Trophoblast cell (in vitro differentiated cells and primary cell): ENCODE measurements around the gene NRP2.

Experiments
- DNase-seq, 2 donors: peaks; one replicate each; pipeline ENCODE4 v3.0.0-alpha.2; 2016
- H2AFZ ChIP-seq: 2 replicates; pipeline ENCODE4 v1.6.1; 2013; ENCODE audit warnings: low read length, moderate library complexity, mild to moderate bottlenecking; ENCODE audit not compliant: insufficient read depth, poor library complexity
- H2AK5ac ChIP-seq: 2 replicates; pipeline ENCODE4 v1.6.1; 2013; ENCODE audit warnings: mild to moderate bottlenecking, low read length
- H2BK120ac ChIP-seq: 2 replicates; pipeline ENCODE4 v1.6.1; 2013; ENCODE audit warnings: low read length, mild to moderate bottlenecking, moderate library complexity; ENCODE audit not compliant: insufficient read depth, poor library complexity
- H2BK12ac ChIP-seq: 2 replicates; pipeline ENCODE4 v1.6.1; 2013; ENCODE audit warnings: mild to moderate bottlenecking, low read length, moderate library complexity
- H2BK5ac ChIP-seq: 2 replicates; pipeline ENCODE4 v1.6.1; 2013; ENCODE audit warnings: low read length, low read depth, moderate library complexity, mild to moderate bottlenecking; ENCODE audit not compliant: poor library complexity
- H3K14ac ChIP-seq: 2 replicates; pipeline ENCODE4 v1.6.1; 2013; ENCODE audit warnings: mild to moderate bottlenecking, low read length
- H3K18ac ChIP-seq: 2 replicates; pipeline ENCODE4 v1.6.1; 2013; ENCODE audit warnings: mild to moderate bottlenecking, low read length
- H3K23ac ChIP-seq: 2 replicates; pipeline ENCODE4 v1.6.1; 2013; ENCODE audit warnings: low read length
- H3K27ac ChIP-seq: 2 replicates; pipeline ENCODE4 v1.5.1; 2013; ENCODE audit warnings: low read depth, mild to moderate bottlenecking, inconsistent platforms, low read length, moderate library complexity
- H3K27me3 ChIP-seq: 2 replicates; pipeline ENCODE4 v1.6.1; 2013; ENCODE audit warnings: inconsistent platforms, mild to moderate bottlenecking, low read length, moderate library complexity; ENCODE audit not compliant: insufficient read depth
- H3K36me3 ChIP-seq, 2 experiments: 1 replicate in 1 of 2; 2 replicates in 1 of 2; pipeline ENCODE4 v1.6.1; 2013; ENCODE audit warnings: low read length in 2 of 2, mild to moderate bottlenecking in 2 of 2, moderate library complexity in 1 of 2; ENCODE audit not compliant: insufficient read depth in 2 of 2, control insufficient read depth in 1 of 2
- H3K4ac ChIP-seq: 2 replicates; pipeline ENCODE4 v1.6.1; 2013; ENCODE audit warnings: low read depth, mild to moderate bottlenecking, low read length, moderate library complexity
- H3K4me1 ChIP-seq, 2 experiments: 1 replicate in 1 of 2; 2 replicates in 1 of 2; pipeline ENCODE4 v1.6.1; 2013; ENCODE audit warnings: low read length in 2 of 2, mild to moderate bottlenecking in 2 of 2, moderate library complexity in 1 of 2; ENCODE audit not compliant: insufficient read depth in 2 of 2, control insufficient read depth in 1 of 2
- H3K4me2 ChIP-seq: 2 replicates; pipeline ENCODE4 v1.6.1; 2013; ENCODE audit warnings: inconsistent platforms, mild to moderate bottlenecking, low read length, moderate library complexity
- H3K4me3 ChIP-seq: 2 replicates; pipeline ENCODE4 v1.5.1; 2013; ENCODE audit warnings: mild to moderate bottlenecking, low read depth, low read length, inconsistent platforms
- H3K79me1 ChIP-seq: one replicate; pipeline ENCODE4 v1.6.1; 2013; ENCODE audit warnings: low read length
- H3K79me2 ChIP-seq: 2 replicates; pipeline ENCODE4 v1.6.1; 2013; ENCODE audit warnings: low read length, mild to moderate bottlenecking; ENCODE audit not compliant: control insufficient read depth, insufficient read depth, poor library complexity
- H3K9ac ChIP-seq: 2 replicates; pipeline ENCODE4 v1.6.1; 2013; ENCODE audit warnings: mild to moderate bottlenecking, low read length
- H3K9me3 ChIP-seq: 2 replicates; pipeline ENCODE4 v1.6.1; 2013; ENCODE audit warnings: low read depth, mild to moderate bottlenecking, control low read depth, inconsistent platforms, low read length; ENCODE audit not compliant: insufficient read depth
- H4K12ac ChIP-seq: 2 replicates; pipeline ENCODE4 v1.6.1; 2013; ENCODE audit warnings: low read depth, mild to moderate bottlenecking, low read length, moderate library complexity
- H4K8ac ChIP-seq: 2 replicates; pipeline ENCODE4 v1.6.1; 2013; ENCODE audit warnings: low read depth, mild to moderate bottlenecking, low read length, moderate library complexity
- H4K91ac ChIP-seq: one replicate; pipeline ENCODE4 v1.6.1; 2013; ENCODE audit warnings: low read depth, mild to moderate bottlenecking, low read length, moderate library complexity
- WGBS: extraction: QIAGEN DNeasy Blood & Tissue Kit; methylation state at CpG from one replicate; pipeline ENCODE4 v1.1.7; 2013; ENCODE audit warnings: missing lambda C conversion rate; ENCODE audit not compliant: insufficient read length, insufficient coverage; ENCODE audit errors: extremely low coverage; 5-methylcytosine and 5-hydroxymethylcytosine counted together

NRP2 gene

GRCh38 chr2:205651719-205652118, 30.6 kb upstream of the NRP2 start:
- peaks cover 7% of the 10 kb centered on the region in 2 experiments for H3K4me1 ChIP-seq
- H3K27me3 ChIP-seq: no peaks in the 10 kb centered on the region
- no peak overlapping the region for H3K14ac ChIP-seq
- no peak overlapping the region for H3K23ac ChIP-seq
- H2BK120ac ChIP-seq: no peak overlapping the region
- no peak overlapping the region for H2AK5ac ChIP-seq
- H3K27ac ChIP-seq: no peak overlapping the region
- H4K8ac ChIP-seq: no peak overlapping the region
- peaks cover 3% of the 10 kb centered on the region for H3K79me1 ChIP-seq
- no CpG with 5 or more reads among the region's 1 CpG for WGBS
- H3K18ac ChIP-seq: no peak overlapping the region
- no peak overlapping the region for H3K9ac ChIP-seq
- no peak overlapping the region for H2BK12ac ChIP-seq
- no peak overlapping the region for H3K4ac ChIP-seq
- H3K79me2 ChIP-seq: no peaks in the 10 kb centered on the region
- H2AFZ ChIP-seq: no peak overlapping the region
- H4K12ac ChIP-seq: no peak overlapping the region
- DNase-seq: no peak
- H3K9me3 ChIP-seq: peaks cover 2% of the 10 kb centered on the region
- H4K91ac ChIP-seq: no peak overlapping the region
- no peak overlapping the region for H3K4me3 ChIP-seq
- H3K4me2 ChIP-seq: no peak overlapping the region
- no peaks in the 10 kb centered on the region for H3K36me3 ChIP-seq
- H2BK5ac ChIP-seq: no peak overlapping the region

GRCh38 chr2:205654878-205655605, 27.3 kb upstream of the NRP2 start:
- Histone ChIP-seq H3K4me2 (no peak overlapping the region), H3K14ac (no peak overlapping the region), H3K27me3 (no peaks in the 10 kb centered on the region), H3K9me3 (no peaks in the 10 kb centered on the region), H4K91ac (no peak overlapping the region), H3K79me2 (no peaks in the 10 kb centered on the region), H3K27ac (no peak overlapping the region), H3K36me3 (no peaks in the 10 kb centered on the region), H3K79me1 (peaks cover 1% of the 10 kb centered on the region), H3K4me3 (no peak overlapping the region), H4K12ac (no peak overlapping the region), H2AK5ac (no peak overlapping the region), H2AFZ (no peak overlapping the region), H3K9ac (no peak overlapping the region), H3K4me1 (peaks cover 6 to 7% of the 10 kb centered on the region in 2 experiments), H2BK12ac (no peak overlapping the region), H2BK120ac (no peak overlapping the region), H3K23ac (no peak overlapping the region), H2BK5ac (no peak overlapping the region), H3K18ac (no peak overlapping the region), H4K8ac (no peak overlapping the region), H3K4ac (no peak overlapping the region)
- no CpG with 5 or more reads among the region's 10 CpGs for WGBS
- DNase-seq: peak in 1 of 2 donors; percentile 48

- Histone ChIP-seq H3K79me2 (no peaks in the 10 kb centered on the region), H2BK12ac (no peak overlapping the region), H2BK5ac (no peak overlapping the region), H3K27ac (no peak overlapping the region), H3K4ac (no peak overlapping the region), H4K8ac (no peak overlapping the region), H3K18ac (no peak overlapping the region), H3K4me1 (peaks cover 4 to 8% of the 10 kb centered on the region in 2 experiments), H3K79me1 (no peaks in the 10 kb centered on the region), H3K9me3 (no peaks in the 10 kb centered on the region), H3K14ac (no peak overlapping the region), H4K91ac (no peak overlapping the region), H3K36me3 (no peaks in the 10 kb centered on the region), H3K23ac (no peak overlapping the region), H2AK5ac (no peak overlapping the region), H2BK120ac (no peak overlapping the region), H3K4me3 (no peak overlapping the region), H4K12ac (no peak overlapping the region), H2AFZ (no peak overlapping the region), H3K4me2 (no peak overlapping the region), H3K27me3 (no peaks in the 10 kb centered on the region), H3K9ac (no peak overlapping the region)
- DNase-seq: no peak
- WGBS: no CpG with 5 or more reads among the region's 6 CpGs
These were observed 26.4 kb upstream of the NRP2 start for GRCh38 chr2:205655779-205656456.

GRCh38 chr2:205656461-205656860, 25.8 kb upstream of the NRP2 start:
- H3K27ac ChIP-seq: no peak overlapping the region
- no peak overlapping the region for H3K14ac ChIP-seq
- H3K9ac ChIP-seq: no peak overlapping the region
- no peaks in the 10 kb centered on the region for H3K79me1 ChIP-seq
- H3K4me2 ChIP-seq: no peak overlapping the region
- H3K23ac ChIP-seq: no peak overlapping the region
- H3K4ac ChIP-seq: no peak overlapping the region
- no peaks in the 10 kb centered on the region for H3K79me2 ChIP-seq
- no peak overlapping the region for H4K91ac ChIP-seq
- no CpG with 5 or more reads among the region's 7 CpGs for WGBS
- H2BK5ac ChIP-seq: no peak overlapping the region
- H3K4me3 ChIP-seq: no peak overlapping the region
- no peaks in the 10 kb centered on the region for H3K27me3 ChIP-seq
- no peak overlapping the region for H4K8ac ChIP-seq
- H2AK5ac ChIP-seq: no peak overlapping the region
- no peak overlapping the region for H4K12ac ChIP-seq
- H3K36me3 ChIP-seq: no peaks in the 10 kb centered on the region
- H2BK120ac ChIP-seq: no peak overlapping the region
- H2AFZ ChIP-seq: no peak overlapping the region
- no peak overlapping the region for H2BK12ac ChIP-seq
- H3K18ac ChIP-seq: no peak overlapping the region
- no peaks in the 10 kb centered on the region for H3K9me3 ChIP-seq
- peaks cover 6% of the 10 kb centered on the region in 2 experiments for H3K4me1 ChIP-seq
- DNase-seq: no peak
